GM12878 (cell line): ENCODE results near the gene ARFGAP2. TPM values are rescaled to one million over a fixed set of nuclear protein-coding genes. Genes with fewer than 3 reads are reported as not detected.

Experiments used
- ATAC-seq: fragments of 200-7000 bp; cut with Tn5 transposase; 3 replicates; pipeline ENCODE4 v1.9.1; 2020; ENCODE audit warnings: mild to moderate bottlenecking, moderate library complexity
- BruUV-seq: library from RNA; stranded (reverse); fragments of 400-500 nt; replicated peaks from 2 replicates; lab custom pipeline; 2021; lab: Mats Ljungman, UMichigan
- CTCF ChIA-PET: fragments of 300-600 bp; sonication (Branson Sonifier 250); formaldehyde crosslinking; extraction: SDS; loops from one replicate; lab custom pipeline; 2021; ENCODE audit warnings: inconsistent platforms; lab: Yijun Ruan, JAX
- POLR2A ChIA-PET: fragments of 350-600 bp; formaldehyde crosslinking; extraction: SDS; loops from one replicate; lab custom pipeline; 2021; ENCODE audit warnings: inconsistent platforms; lab: Charles Lee
- RAD21 ChIA-PET: fragments of 300-600 bp; sonication (Branson Sonifier 250); formaldehyde crosslinking; loops from one replicate; lab custom pipeline; 2023; ENCODE audit warnings: antibody characterized with exemption; ENCODE audit not compliant: unreplicated experiment; lab: Charles Lee
- SMC1A ChIA-PET: fragments of 300-600 bp; sonication (Branson Sonifier 250); formaldehyde crosslinking; loops from one replicate; lab custom pipeline; 2023; ENCODE audit not compliant: unreplicated experiment, uncharacterized antibody; lab: Charles Lee
- DNase-seq: peaks from one replicate; pipeline ENCODE4 v3.0.0-alpha.2; 2011; ENCODE audit warnings: low read depth, low spot score
- FAIRE-seq: peaks from 3 replicates; lab custom pipeline; 2011; peaks lifted over from hg19 to GRCh38; lab: Jason Lieb, UNC
- H2AFZ ChIP-seq: 2 replicates; pipeline ENCODE4 v1.6.0; 2011; ENCODE audit warnings: low read depth, low read length, control low read depth; ENCODE audit not compliant: control insufficient read depth
- H3K27ac ChIP-seq: 2 replicates; pipeline ENCODE4 v1.5.1; 2011; ENCODE audit warnings: control low read depth; ENCODE audit not compliant: control insufficient read depth, insufficient read depth
- H3K27me3 ChIP-seq, 2 experiments: replicated peaks in 1 of 2; 2 replicates each; pipeline versions ENCODE4 v1.6.0 to v1.6.1; 2011; ENCODE audit warnings: low read length in 1 of 2; ENCODE audit not compliant: control insufficient read depth in 2 of 2, insufficient read depth in 2 of 2
- H3K36me3 ChIP-seq, 2 experiments: 2 replicates each; pipeline ENCODE4 v1.5.1; 2011; ENCODE audit warnings: low read length in 1 of 2; ENCODE audit not compliant: control insufficient read depth in 2 of 2, insufficient read depth in 2 of 2
- H3K4me1 ChIP-seq: 2 replicates; pipeline ENCODE4 v1.6.1; 2011; ENCODE audit warnings: mild to moderate bottlenecking, low read length, moderate library complexity, mixed read lengths; ENCODE audit not compliant: control insufficient read depth, insufficient read depth
- H3K4me2 ChIP-seq: 2 replicates; pipeline ENCODE4 v1.6.0; 2011; ENCODE audit warnings: control low read depth; ENCODE audit not compliant: control insufficient read depth, insufficient read depth
- H3K4me3 ChIP-seq: fragments of 200-600 bp; sonication (generic); 2 replicates; pipeline ENCODE4 v1.5.1; 2016
- H3K79me2 ChIP-seq: 2 replicates; pipeline ENCODE4 v1.6.0; 2011; ENCODE audit warnings: low read length; ENCODE audit not compliant: control insufficient read depth, insufficient read depth
- H3K9ac ChIP-seq: 2 replicates; pipeline ENCODE4 v1.8.0; 2011; ENCODE audit warnings: low read length, control low read depth, mixed read lengths; ENCODE audit not compliant: control insufficient read depth, insufficient read depth
- H3K9me3 ChIP-seq: replicated peaks from 3 replicates; pipeline ENCODE4 v1.5.1; 2011; ENCODE audit warnings: mild to moderate bottlenecking, low read length; ENCODE audit not compliant: control insufficient read depth, insufficient read depth
- H4K20me1 ChIP-seq: 2 replicates; pipeline ENCODE4 v1.6.0; 2011; ENCODE audit not compliant: control insufficient read depth, insufficient read depth
- BACH1 ChIP-seq: fragments of 450-650 bp; IDR thresholded peaks from 2 replicates; pipeline ENCODE4 v1.6.1; 2017; ENCODE audit warnings: mild to moderate bottlenecking, borderline replicate concordance
- CEBPZ ChIP-seq: fragments of 150-350 bp; IDR thresholded peaks from 2 replicates; pipeline ENCODE4 v1.6.1; 2016; ENCODE audit warnings: low read depth, low read length
- CTCF ChIP-seq, 3 experiments: IDR thresholded peaks in 2 of 3; conservative IDR thresholded peaks in 1 of 3; 2 replicates each; pipeline ENCODE4 v1.5.1; 2011; ENCODE audit warnings: low read depth in 3 of 3, low read length in 3 of 3, mild to moderate bottlenecking in 3 of 3, control low read depth in 2 of 3, moderate library complexity in 2 of 3, inconsistent platforms in 1 of 3, mixed read lengths in 1 of 3; ENCODE audit not compliant: control insufficient read depth in 2 of 3, insufficient read depth in 1 of 3; ENCODE audit errors: extremely low read depth in 1 of 3
- DPF2 ChIP-seq: fragments of 450-650 bp; IDR thresholded peaks from 2 replicates; pipeline ENCODE4 v1.6.1; 2017; ENCODE audit warnings: mild to moderate bottlenecking
- ELK1 ChIP-seq: IDR thresholded peaks from 2 replicates; pipeline ENCODE4 v1.6.1; 2012; ENCODE audit warnings: low read depth, low read length, improper control_type of control experiment
- GABPA ChIP-seq: IDR thresholded peaks from 2 replicates; pipeline ENCODE4 v1.6.1; 2014; ENCODE audit warnings: antibody characterized with exemption, low read depth, mild to moderate bottlenecking, inconsistent platforms
- KAT2A ChIP-seq: conservative IDR thresholded peaks from 2 replicates; pipeline ENCODE4 v1.6.1; 2011; ENCODE audit warnings: low read depth, low read length; ENCODE audit not compliant: control insufficient read depth
- MTA2 ChIP-seq: fragments of 450-650 bp; IDR thresholded peaks from 2 replicates; pipeline ENCODE4 v1.6.1; 2016; ENCODE audit warnings: low read depth, mild to moderate bottlenecking, moderate library complexity
- MXI1 ChIP-seq: fragments of 150-350 bp; IDR thresholded peaks from 2 replicates; pipeline ENCODE4 v1.6.1; 2011; ENCODE audit warnings: low read depth, mild to moderate bottlenecking, inconsistent platforms, low read length, improper control_type of control experiment
- NFXL1 ChIP-seq: fragments of 450-650 bp; IDR thresholded peaks from 2 replicates; pipeline ENCODE4 v1.6.1; 2017; ENCODE audit warnings: antibody characterized with exemption, mild to moderate bottlenecking, borderline replicate concordance
- SUZ12 ChIP-seq: fragments of 200-600 bp; sonication (generic); IDR thresholded peaks from one replicate; pipeline ENCODE4 v1.6.1; 2018; ENCODE audit warnings: antibody characterized with exemption, mild to moderate bottlenecking; ENCODE audit not compliant: unreplicated experiment
- ZNF274 ChIP-seq: IDR thresholded peaks from one replicate; pipeline ENCODE4 v1.8.0; 2011; ENCODE audit not compliant: insufficient read length, insufficient read depth
- ZNF592 ChIP-seq: fragments of 450-650 bp; IDR thresholded peaks from 2 replicates; pipeline ENCODE4 v1.6.1; 2017; ENCODE audit warnings: mild to moderate bottlenecking, moderate library complexity
- WGBS: methylation state at CpG from one replicate; pipeline ENCODE4 v1.1.6; 2016; ENCODE audit warnings: low lambda C conversion rate; ENCODE audit not compliant: insufficient replicate concordance, insufficient coverage; ENCODE audit errors: missing lambda C conversion rate; 5-methylcytosine and 5-hydroxymethylcytosine counted together
- in situ Hi-C: fragments of 300-500 bp; cut with MboI; formaldehyde crosslinking; loops from 9 replicates; pipeline ENCODE4 v1.14.3; 2018; ENCODE audit warnings: mixed read lengths
- intact Hi-C: fragments of 100-400 bp; cut with micrococcal nuclease; formaldehyde crosslinking; loops from one replicate; pipeline ENCODE4 v1.14.2; 2022; ENCODE audit not compliant: unreplicated experiment
- polyA plus RNA-seq, 11 experiments: library from polyadenylated mRNA; depleted of rRNA in 4 of 11; unstranded in 6 of 11; stranded (reverse) in 5 of 11; fragments of >200 nt; fragmentation: Nextera tagmentation in 4 of 11; fragmentation: Illumina TruSeq in 1 of 11; extraction: Ambion mirVana in 4 of 11; extraction: Trizol in 1 of 11; gene quantifications; 1 replicate in 1 of 11; 2 replicates in 10 of 11; pipeline versions ENCODE4 v1.2.1 to v1.2.3, GENCODE V29; 2011 to 2016; ENCODE audit warnings: inconsistent platforms in 2 of 11, missing spikeins in 2 of 11, low read depth in 1 of 11
- total RNA-seq, 4 experiments: library from RNA; depleted of rRNA in 3 of 4; stranded (reverse); fragments of >200 nt in 3 of 4; fragmentation: Illumina TruSeq in 1 of 4; extraction: Trizol in 1 of 4; gene quantifications; 2 replicates each; pipeline versions ENCODE4 v1.2.1 to v1.2.3, GENCODE V29; 2013 to 2021

Gene ARFGAP2
- total and polyA plus RNA-seq, 10 of the 15 experiments (the other 5 are each of a cell fraction or from before 2014, with no cell fraction given), result 20.9 to 100 (median 75.5) TPM

- no peak for TF ChIP-seq CTCF (IDR thresholded peaks at IDR 0.05 in 2 of 3, conservative IDR thresholded peaks at IDR 0.05 in 1 of 3; ENCODE audit: control insufficient read depth in 2 of 3, extremely low read depth in 1 of 3, insufficient read depth in 1 of 3, low read depth in 3 of 3, low read length in 3 of 3)
- TF ChIP-seq ELK1, result no peak
- no peak for TF ChIP-seq MXI1
- no peak for TF ChIP-seq KAT2A
- TF ChIP-seq MTA2, result no peak
Observed at GRCh38 chr11:47137476-47137875, 39.2 kb downstream of the ARFGAP2 start (continued).

GRCh38 chr11:47136921-47137320 is 39.8 kb downstream of the ARFGAP2 start:
- Histone ChIP-seq H3K9me3 (no peaks in the 10 kb centered on the region), H3K36me3 (peaks cover 0 to 3% of the 10 kb centered on the region in 2 experiments; a peak in 1 of 4 replicates), H3K27ac (no peak overlapping the region), H3K9ac (no peak overlapping the region), H3K4me1 (peaks cover 2% of the 10 kb centered on the region; the same call in 1 of the 2 replicates), H3K79me2 (no peaks in the 10 kb centered on the region), H3K4me2 (no peak overlapping the region), H2AFZ (no peak overlapping the region), H3K4me3 (no peak overlapping the region), H3K27me3 (no peaks in the 10 kb centered on the region), H4K20me1 (no peaks in the 10 kb centered on the region)
- SMC1A ChIA-PET, result no interaction called here
- WGBS, result 83% methylated on average over 3 of the region's 3 CpGs
- no TSS peak for BruUV-seq
- CTCF ChIA-PET, result interaction anchor here (0.9 kb wide), 1 partner anchor 16 kb away, joined by 3 read pairs; no protein-coding TSS in a partner anchor
- no peak for ATAC-seq
- no peak for FAIRE-seq
- DNase-seq, result no peak
- intact Hi-C loops (no loop called here), in situ Hi-C loops (no loop called here)
- RAD21 ChIA-PET, result no interaction called here
- POLR2A ChIA-PET, result no interaction called here
- no peak for TF ChIP-seq BACH1
- TF ChIP-seq NFXL1, result no peak
- TF ChIP-seq CEBPZ, result no peak
- no peak for TF ChIP-seq GABPA
- TF ChIP-seq SUZ12, result no peak
- TF ChIP-seq ZNF592, result no peak
- TF ChIP-seq DPF2, result no peak
- TF ChIP-seq ZNF274, result no peak
